Loucy (cell line): ENCODE results near the gene KRTAP2-1.

Experiments
- H2AFZ ChIP-seq: fragments of 200-600 bp; sonication (generic); 2 replicates; pipeline ENCODE4 v1.6.0; 2016; ENCODE audit warnings: antibody characterized with exemption, mild to moderate bottlenecking, low read length, moderate library complexity
- H3F3A ChIP-seq: fragments of 200-600 bp; 2 replicates; pipeline ENCODE4 v1.6.0; 2016; ENCODE audit warnings: antibody characterized with exemption, low read depth, mild to moderate bottlenecking
- H3K27me3 ChIP-seq: fragments of 200-600 bp; sonication (generic); 2 replicates; pipeline ENCODE4 v1.6.1; 2014; ENCODE audit warnings: low read length, mild to moderate bottlenecking; ENCODE audit not compliant: insufficient read depth, poor library complexity, severe bottlenecking
- H3K36me3 ChIP-seq: fragments of 200-600 bp; sonication (generic); 2 replicates; pipeline ENCODE4 v1.6.1; 2016; ENCODE audit warnings: low read length; ENCODE audit not compliant: insufficient read depth
- H3K4me1 ChIP-seq: fragments of 200-600 bp; sonication (generic); 2 replicates; pipeline ENCODE4 v1.5.1; 2014; ENCODE audit warnings: low read length, mild to moderate bottlenecking; ENCODE audit not compliant: insufficient read depth, poor library complexity, severe bottlenecking
- H3K4me2 ChIP-seq: fragments of 200-600 bp; sonication (generic); 2 replicates; pipeline ENCODE4 v1.6.0; 2014; ENCODE audit warnings: antibody characterized with exemption, low read length, low read depth, mild to moderate bottlenecking; ENCODE audit not compliant: poor library complexity, severe bottlenecking
- H3K4me3 ChIP-seq: fragments of 200-600 bp; sonication (generic); 2 replicates; pipeline ENCODE4 v1.5.1; 2014; ENCODE audit warnings: low read length, mild to moderate bottlenecking, mixed read lengths; ENCODE audit not compliant: poor library complexity, severe bottlenecking
- H3K79me2 ChIP-seq: fragments of 200-600 bp; sonication (generic); 2 replicates; pipeline ENCODE4 v1.6.1; 2014; ENCODE audit warnings: low read length; ENCODE audit not compliant: insufficient read depth
- H3K9ac ChIP-seq: fragments of 200-600 bp; sonication (generic); 2 replicates; pipeline ENCODE4 v1.6.0; 2014; ENCODE audit warnings: mild to moderate bottlenecking, low read depth, low read length, moderate library complexity; ENCODE audit not compliant: poor library complexity, severe bottlenecking
- H3K9me2 ChIP-seq: fragments of 200-600 bp; sonication (generic); replicated peaks from 2 replicates; pipeline ENCODE4 v1.6.1; 2016; ENCODE audit warnings: low read depth, low read length, mixed read lengths
- H3K9me3 ChIP-seq: fragments of 200-600 bp; sonication (generic); 2 replicates; pipeline ENCODE4 v1.6.1; 2014; ENCODE audit warnings: mild to moderate bottlenecking, antibody characterized with exemption, low read length, low read depth; ENCODE audit not compliant: insufficient read depth
- H4K20me1 ChIP-seq: fragments of 200-600 bp; sonication (generic); 2 replicates; pipeline ENCODE4 v1.6.0; 2014; ENCODE audit warnings: antibody characterized with exemption, low read length, mild to moderate bottlenecking; ENCODE audit not compliant: insufficient read depth, poor library complexity, severe bottlenecking
- CTCF ChIP-seq: fragments of 200-600 bp; sonication (generic); conservative IDR thresholded peaks from 2 replicates; pipeline ENCODE4 v1.5.1; 2014; ENCODE audit warnings: mild to moderate bottlenecking, antibody characterized with exemption, low read length
- EZH2phosphoT487 ChIP-seq: fragments of 200-600 bp; IDR thresholded peaks from 2 replicates; pipeline ENCODE4 v1.6.1; 2018; ENCODE audit warnings: antibody characterized with exemption, mild to moderate bottlenecking, moderate library complexity, borderline replicate concordance

Gene KRTAP2-1

GRCh38 chr17:41054025-41054424 is 6.9 kb upstream of the KRTAP2-1 start:
- H3K9me2 ChIP-seq, result no peaks in the 10 kb centered on the region
- no peaks in the 10 kb centered on the region for H3K79me2 ChIP-seq
- H4K20me1 ChIP-seq, result no peaks in the 10 kb centered on the region
- H3K36me3 ChIP-seq, result no peaks in the 10 kb centered on the region
- no peaks in the 10 kb centered on the region for H3F3A ChIP-seq
- peaks cover 8% of the 10 kb centered on the region for H3K4me1 ChIP-seq
- H3K9me3 ChIP-seq, result no peaks in the 10 kb centered on the region
- no peak overlapping the region for H3K4me2 ChIP-seq
- no peak overlapping the region for H3K9ac ChIP-seq
- H3K4me3 ChIP-seq, result no peak overlapping the region
- TF ChIP-seq EZH2phosphoT487, result no peak
- no peak for TF ChIP-seq CTCF
- H2AFZ ChIP-seq, result no peak overlapping the region
- no peaks in the 10 kb centered on the region for H3K27me3 ChIP-seq

- Histone ChIP-seq H3K9ac (no peak overlapping the region), H3K4me3 (no peak overlapping the region)
Measured at GRCh38 chr17:41052566-41052965, 5.5 kb upstream of the KRTAP2-1 start.

GRCh38 chr17:41049110-41049509 is 2.0 kb upstream of the KRTAP2-1 start:
- Histone ChIP-seq H3K9me3 (no peaks in the 10 kb centered on the region), H3K27me3 (no peaks in the 10 kb centered on the region), H3K4me1 (peaks cover 8% of the 10 kb centered on the region), H3K79me2 (no peaks in the 10 kb centered on the region), H2AFZ (no peak overlapping the region), H3K36me3 (no peaks in the 10 kb centered on the region), H3K4me3 (no peak overlapping the region), H3F3A (0 out of 2 replicates have a peak, but pooled peaks cover 2% of the 10 kb centered on the region), H3K4me2 (no peak overlapping the region), H3K9ac (no peak overlapping the region), H3K9me2 (no peaks in the 10 kb centered on the region), H4K20me1 (no peaks in the 10 kb centered on the region)
- TF ChIP-seq CTCF (no peak), EZH2phosphoT487 (no peak)

More at GRCh38 chr17:41052566-41052965, 5.5 kb upstream of the KRTAP2-1 start:
- Histone ChIP-seq H3K4me2 (no peak overlapping the region), H3F3A (no peaks in the 10 kb centered on the region), H3K27me3 (no peaks in the 10 kb centered on the region), H3K79me2 (no peaks in the 10 kb centered on the region), H4K20me1 (no peaks in the 10 kb centered on the region), H2AFZ (no peak overlapping the region), H3K9me3 (no peaks in the 10 kb centered on the region), H3K4me1 (peaks cover 8% of the 10 kb centered on the region), H3K9me2 (no peaks in the 10 kb centered on the region), H3K36me3 (no peaks in the 10 kb centered on the region)
- TF ChIP-seq CTCF (no peak), EZH2phosphoT487 (no peak)
